ENCODE data around the gene MAU2.
A peak's percentile ranks its signal among the peaks of the same experiment; 100 is the strongest.

The MAU2 gene

DNA sequence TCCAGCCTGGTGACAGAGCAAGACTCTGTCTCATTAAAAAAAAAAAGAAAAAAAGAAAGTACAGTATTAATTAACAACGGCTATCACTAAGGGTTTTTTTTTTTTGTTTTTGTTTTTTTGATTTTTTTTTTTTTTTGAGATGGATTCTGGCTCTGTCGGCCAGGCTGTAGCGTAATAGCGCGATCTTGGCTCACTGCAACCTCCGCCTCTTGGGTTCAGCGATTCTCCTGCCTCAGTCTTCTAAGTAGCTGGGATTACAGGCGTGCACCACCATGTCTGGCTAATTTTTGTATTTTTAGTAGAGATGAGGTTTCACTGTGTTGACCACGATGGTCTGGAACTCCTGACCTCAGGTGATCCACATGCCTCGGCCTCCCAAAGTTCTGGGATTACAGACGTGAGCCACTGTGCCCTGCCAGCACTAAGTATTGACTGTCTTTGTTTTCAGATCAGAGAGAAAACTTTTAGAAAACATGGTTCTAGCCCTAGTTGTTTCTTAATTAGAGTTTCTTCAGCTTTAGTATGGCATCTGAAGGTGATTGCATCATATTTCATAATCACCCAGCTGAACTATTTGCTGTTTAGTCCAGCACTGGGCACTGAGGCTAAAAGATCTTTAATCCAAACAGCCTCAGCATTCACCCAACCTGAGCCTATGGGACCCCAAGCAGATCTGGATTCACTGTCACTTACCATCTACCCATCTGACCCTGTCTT is 82.2 kb downstream of the MAU2 start:
- TF ChIP-seq, protein P1, sequence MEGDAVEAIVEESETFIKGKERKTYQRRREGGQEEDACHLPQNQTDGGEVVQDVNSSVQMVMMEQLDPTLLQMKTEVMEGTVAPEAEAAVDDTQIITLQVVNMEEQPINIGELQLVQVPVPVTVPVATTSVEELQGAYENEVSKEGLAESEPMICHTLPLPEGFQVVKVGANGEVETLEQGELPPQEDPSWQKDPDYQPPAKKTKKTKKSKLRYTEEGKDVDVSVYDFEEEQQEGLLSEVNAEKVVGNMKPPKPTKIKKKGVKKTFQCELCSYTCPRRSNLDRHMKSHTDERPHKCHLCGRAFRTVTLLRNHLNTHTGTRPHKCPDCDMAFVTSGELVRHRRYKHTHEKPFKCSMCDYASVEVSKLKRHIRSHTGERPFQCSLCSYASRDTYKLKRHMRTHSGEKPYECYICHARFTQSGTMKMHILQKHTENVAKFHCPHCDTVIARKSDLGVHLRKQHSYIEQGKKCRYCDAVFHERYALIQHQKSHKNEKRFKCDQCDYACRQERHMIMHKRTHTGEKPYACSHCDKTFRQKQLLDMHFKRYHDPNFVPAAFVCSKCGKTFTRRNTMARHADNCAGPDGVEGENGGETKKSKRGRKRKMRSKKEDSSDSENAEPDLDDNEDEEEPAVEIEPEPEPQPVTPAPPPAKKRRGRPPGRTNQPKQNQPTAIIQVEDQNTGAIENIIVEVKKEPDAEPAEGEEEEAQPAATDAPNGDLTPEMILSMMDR (IDR thresholded peaks at IDR 0.05; ENCODE audit: low read depth, low read length) = no peak
- no peak overlapping the region for H3K4me3 ChIP-seq (ENCODE audit: low read depth, low read length)

- no peak overlapping the region for H3K4me3 ChIP-seq (ENCODE audit: low read depth, low read length)
- TF ChIP-seq, protein P1 (IDR thresholded peaks at IDR 0.05; ENCODE audit: low read depth, low read length) = no peak
Observed at GRCh38 chr19:19403373-19403901, 82.8 kb downstream of the MAU2 start.

- TF ChIP-seq, protein P1 (IDR thresholded peaks at IDR 0.05; ENCODE audit: low read depth, low read length) = no peak
- peak within 1 kb of the TSS; percentile 77 for H3K4me3 ChIP-seq (ENCODE audit: low read depth, low read length)
Observed at GRCh38 chr19:19404879-19405860, 84.5 kb downstream of the MAU2 start, which contains the start of gene GATAD2A. Gene GATAD2A (plus strand): TSS chr19:19405675. CDS start chr19:19465346, 59,671 bp downstream.

- TF ChIP-seq, protein P1 (IDR thresholded peaks at IDR 0.05; ENCODE audit: low read depth, low read length) = no peak
- H3K4me3 ChIP-seq (ENCODE audit: low read depth, low read length) = peak overlapping the region; percentile 77
Observed at GRCh38 chr19:19405971-19406877, 85.6 kb downstream of the MAU2 start.

DNA sequence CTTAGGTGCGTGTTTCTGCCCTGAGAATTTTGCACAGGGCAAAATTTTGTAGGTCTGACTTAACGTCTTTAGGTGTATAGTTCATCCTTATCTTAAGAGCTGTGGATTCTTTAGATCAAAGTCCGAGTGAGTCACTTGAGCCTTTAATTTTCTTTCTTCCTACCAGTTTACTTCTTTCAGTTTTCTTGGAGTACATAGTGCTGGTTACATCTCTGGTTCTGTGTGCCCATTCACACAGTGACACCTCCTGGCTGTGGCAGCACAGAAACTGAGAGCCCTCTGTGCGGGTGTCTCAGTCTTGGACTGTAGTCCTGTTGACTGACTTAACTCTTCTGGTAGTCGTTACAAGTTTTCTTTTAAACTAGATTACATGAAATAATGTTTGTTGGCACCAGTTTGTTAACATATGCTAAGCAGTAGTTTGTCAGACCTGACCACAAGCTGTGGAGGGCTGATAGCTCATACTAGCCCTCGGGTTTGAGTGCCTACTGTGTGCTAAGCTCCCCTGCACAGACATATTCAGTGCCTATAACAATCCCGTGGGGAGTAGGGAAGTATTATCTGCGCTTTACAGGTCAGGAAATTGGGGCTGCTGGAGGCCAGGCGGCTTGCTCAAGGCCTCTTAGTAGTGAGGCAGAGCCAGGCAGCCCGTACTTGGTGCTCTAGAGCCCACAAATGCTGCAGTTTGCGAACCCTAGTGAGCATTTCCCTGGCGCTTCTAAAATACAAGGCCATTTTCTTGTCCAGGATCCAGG is 86.4 kb downstream of the MAU2 start:
- peak overlapping the region; percentile 77 for H3K4me3 ChIP-seq (ENCODE audit: low read depth, low read length)
- TF ChIP-seq, protein P1 (IDR thresholded peaks at IDR 0.05; ENCODE audit: low read depth, low read length) = 0 out of 2 replicates have a peak, but pooled peaks have one; percentile 4

- H3K4me3 ChIP-seq (ENCODE audit: low read depth, low read length) = no peak overlapping the region; the same call in 1 of the 2 replicates
- TF ChIP-seq, protein P1 (IDR thresholded peaks at IDR 0.05; ENCODE audit: low read depth, low read length) = no peak
Observed at GRCh38 chr19:19407633-19407930, 87.0 kb downstream of the MAU2 start.

Data from WI38 (cell line).